SK-N-SH treated with all-trans-retinoic acid at 6 μM for 48 hours (cell line): ENCODE results near the gene OR6J1.

Experiments used
- ARNTL ChIP-seq: fragments of 450-650 bp; formaldehyde crosslinking; IDR thresholded peaks from 2 replicates; pipeline ENCODE4 v1.5.0; 2020; ENCODE audit warnings: low read depth, mild to moderate bottlenecking, moderate library complexity, borderline replicate concordance
- ESRRG ChIP-seq: fragments of 250-450 bp; sonication (Bioruptor Pico); IDR thresholded peaks from 2 replicates; pipeline ENCODE4 v1.6.1; 2021; ENCODE audit warnings: mild to moderate bottlenecking
- PATZ1 ChIP-seq: fragments of 250-450 bp; sonication (Bioruptor Pico); IDR thresholded peaks from 2 replicates; pipeline ENCODE4 v1.8.0; 2020; ENCODE audit warnings: mild to moderate bottlenecking, moderate library complexity, borderline replicate concordance
- PPARA ChIP-seq: fragments of 250-450 bp; sonication (Bioruptor Pico); IDR thresholded peaks from 2 replicates; pipeline ENCODE4 v1.5.0; 2020; ENCODE audit warnings: mild to moderate bottlenecking, borderline replicate concordance

- TF ChIP-seq PATZ1, result no peak
- TF ChIP-seq ARNTL, result no peak
- TF ChIP-seq ESRRG (CRISPR knock-in tag), result no peak
- TF ChIP-seq PPARA, result no peak
Observed at GRCh38 chr14:22594156-22594716, 49.9 kb downstream of the OR6J1 start.
